ENCODE results near the gene HAPLN3.

- TF ChIP-seq, protein P1, sequence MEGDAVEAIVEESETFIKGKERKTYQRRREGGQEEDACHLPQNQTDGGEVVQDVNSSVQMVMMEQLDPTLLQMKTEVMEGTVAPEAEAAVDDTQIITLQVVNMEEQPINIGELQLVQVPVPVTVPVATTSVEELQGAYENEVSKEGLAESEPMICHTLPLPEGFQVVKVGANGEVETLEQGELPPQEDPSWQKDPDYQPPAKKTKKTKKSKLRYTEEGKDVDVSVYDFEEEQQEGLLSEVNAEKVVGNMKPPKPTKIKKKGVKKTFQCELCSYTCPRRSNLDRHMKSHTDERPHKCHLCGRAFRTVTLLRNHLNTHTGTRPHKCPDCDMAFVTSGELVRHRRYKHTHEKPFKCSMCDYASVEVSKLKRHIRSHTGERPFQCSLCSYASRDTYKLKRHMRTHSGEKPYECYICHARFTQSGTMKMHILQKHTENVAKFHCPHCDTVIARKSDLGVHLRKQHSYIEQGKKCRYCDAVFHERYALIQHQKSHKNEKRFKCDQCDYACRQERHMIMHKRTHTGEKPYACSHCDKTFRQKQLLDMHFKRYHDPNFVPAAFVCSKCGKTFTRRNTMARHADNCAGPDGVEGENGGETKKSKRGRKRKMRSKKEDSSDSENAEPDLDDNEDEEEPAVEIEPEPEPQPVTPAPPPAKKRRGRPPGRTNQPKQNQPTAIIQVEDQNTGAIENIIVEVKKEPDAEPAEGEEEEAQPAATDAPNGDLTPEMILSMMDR (conservative IDR thresholded peaks at IDR 0.05) = no peak
- no peak for TF ChIP-seq EZH2 (IDR thresholded peaks at IDR 0.05; ENCODE audit: low read depth)
Observed at GRCh38 chr15:88832820-88833730, 62.3 kb downstream of the HAPLN3 start.
